Measurements from ENCODE around the gene HINT2. TPM values are rescaled to one million over a fixed set of nuclear protein-coding genes. Genes with fewer than 3 reads are reported as not detected.

HINT2 gene
- total RNA-seq, 1 donor from 2014 or later = 71.1 TPM

DNA sequence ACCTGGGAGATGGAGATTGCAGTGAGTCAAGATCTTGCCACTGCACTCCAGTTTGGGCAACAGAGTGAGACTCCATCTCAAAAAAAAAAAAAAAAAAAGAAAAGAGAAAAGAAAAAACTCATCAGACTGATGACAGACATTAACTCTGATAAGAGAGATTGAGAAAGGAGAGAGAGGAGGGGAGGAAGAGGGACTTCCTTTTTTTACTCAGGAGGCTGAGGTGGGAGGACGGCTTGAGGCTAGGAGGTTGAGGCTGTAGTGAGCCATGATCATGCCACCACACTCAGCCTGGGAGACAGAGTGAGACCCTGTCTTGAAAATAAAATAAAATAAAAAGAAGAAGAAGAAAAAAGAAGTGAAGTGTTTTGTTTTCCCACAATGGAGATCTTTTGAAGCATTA is 51.0 kb downstream of the HINT2 start:
- Histone ChIP-seq H3K4me3 (no peak overlapping the region), H3K9me3 (replicated peaks) (no peaks in the 10 kb centered on the region), H3K27ac (replicated peaks) (no peak overlapping the region), H3K27me3 (ENCODE audit: low read depth) (no peaks in the 10 kb centered on the region), H3K4me1 (peaks cover 2% of the 10 kb centered on the region), H3K36me3 (no peaks in the 10 kb centered on the region)
- no peak for DNase-seq
- intact Hi-C loops (cut with micrococcal nuclease) = no loop called here
- TF ChIP-seq CTCF (IDR thresholded peaks at IDR 0.05; ENCODE audit: borderline replicate concordance) = no peak

- no peaks in the 10 kb centered on the region for H3K9me3 ChIP-seq (replicated peaks)
- H3K4me1 ChIP-seq = peaks cover 8% of the 10 kb centered on the region
- DNase-seq = no peak
- no peaks in the 10 kb centered on the region for H3K36me3 ChIP-seq
- intact Hi-C loops (cut with micrococcal nuclease) = no loop called here
- H3K4me3 ChIP-seq = no peak overlapping the region
- no peak for TF ChIP-seq CTCF (IDR thresholded peaks at IDR 0.05; ENCODE audit: borderline replicate concordance)
- H3K27me3 ChIP-seq (ENCODE audit: low read depth) = no peaks in the 10 kb centered on the region
- H3K27ac ChIP-seq (replicated peaks) = no peak overlapping the region
These were observed 51.7 kb downstream of the HINT2 start for GRCh38 chr9:35763181-35763580.

Other genes starting within 250 kb of the HINT2 start
- 25.4 TPM for gene TESK1, start 209.8 kb downstream of the HINT2 start, total RNA-seq
- 0.63 TPM for gene CD72, start 196.6 kb downstream of the HINT2 start, total RNA-seq
- gene SIT1, start 164.1 kb downstream of the HINT2 start, total RNA-seq = not detected
- gene RMRP, start 157.0 kb downstream of the HINT2 start, total RNA-seq = 15,093 TPM
- 44.3 TPM for gene CCDC107, start 156.8 kb downstream of the HINT2 start, total RNA-seq
- gene ARHGEF39, start 149.8 kb downstream of the HINT2 start, total RNA-seq = 0.27 TPM
- gene CA9, start 141.1 kb downstream of the HINT2 start, total RNA-seq = not detected
- gene TPM2, start 125.1 kb downstream of the HINT2 start, total RNA-seq = 1,070 TPM
- 234 TPM for gene TLN1, start 82.8 kb downstream of the HINT2 start, total RNA-seq
- 20.6 TPM for gene CREB3, start 82.4 kb downstream of the HINT2 start, total RNA-seq
- gene GBA2, start 65.8 kb downstream of the HINT2 start, total RNA-seq = 75.0 TPM
- 30.2 TPM for gene RGP1, start 65.8 kb downstream of the HINT2 start, total RNA-seq
- not detected for gene MSMP, start 60.8 kb downstream of the HINT2 start, total RNA-seq
- 24.2 TPM for gene NPR2, start 23.5 kb downstream of the HINT2 start, total RNA-seq
- 3.4 TPM for gene SPAG8, start 2.8 kb downstream of the HINT2 start, total RNA-seq
- not detected for gene FAM221B, start 13.7 kb upstream of the HINT2 start, total RNA-seq
- 17.5 TPM for gene TMEM8B, start 14.2 kb upstream of the HINT2 start, total RNA-seq
- gene OR13J1, start 55.4 kb upstream of the HINT2 start, total RNA-seq = not detected
- 6.2 TPM for gene HRCT1, start 91.2 kb upstream of the HINT2 start, total RNA-seq
- gene SPAAR, start 94.4 kb upstream of the HINT2 start, total RNA-seq = 6.5 TPM
- gene OR2S2, start 143.1 kb upstream of the HINT2 start, total RNA-seq = not detected
- gene RECK, start 221.9 kb upstream of the HINT2 start, total RNA-seq = 5.4 TPM